DOHH2 (cell line): Measurements from ENCODE around the gene BTRC.

Experiments used
- EZH2phosphoT487 ChIP-seq: fragments of 200-600 bp; sonication (generic); IDR thresholded peaks from 2 replicates; pipeline ENCODE4 v1.6.1; 2017; ENCODE audit warnings: borderline replicate concordance, mild to moderate bottlenecking, antibody characterized with exemption, low read length, moderate library complexity, mixed read lengths
- TF ChIP-seq, protein P1 (sequence below): fragments of 200-600 bp; sonication (generic); IDR thresholded peaks from one replicate; pipeline ENCODE4 v1.5.1; 2014; ENCODE audit warnings: antibody characterized with exemption, mild to moderate bottlenecking, low read depth, low read length; ENCODE audit not compliant: poor library complexity, severe bottlenecking

DNA sequence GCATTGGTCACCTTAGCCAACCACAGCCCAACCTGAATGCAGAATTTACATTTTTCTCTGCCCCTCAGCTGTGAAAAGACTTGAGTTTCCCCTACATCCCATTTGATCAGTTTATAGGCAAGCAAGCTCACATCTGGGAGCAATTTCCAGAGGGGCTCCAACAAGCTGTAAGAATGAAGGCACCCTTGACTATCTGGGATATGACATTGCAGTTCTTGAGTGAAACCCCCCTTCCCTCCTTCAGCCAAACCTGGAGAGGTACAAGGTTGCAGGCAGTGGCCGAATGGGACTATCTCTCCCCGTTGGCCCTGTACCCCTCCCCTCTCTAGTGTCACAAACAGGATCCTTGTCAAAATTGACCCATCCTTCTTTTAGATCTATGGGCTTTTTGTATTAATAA lies 203.6 kb downstream of the BTRC start:
- TF ChIP-seq, protein P1, sequence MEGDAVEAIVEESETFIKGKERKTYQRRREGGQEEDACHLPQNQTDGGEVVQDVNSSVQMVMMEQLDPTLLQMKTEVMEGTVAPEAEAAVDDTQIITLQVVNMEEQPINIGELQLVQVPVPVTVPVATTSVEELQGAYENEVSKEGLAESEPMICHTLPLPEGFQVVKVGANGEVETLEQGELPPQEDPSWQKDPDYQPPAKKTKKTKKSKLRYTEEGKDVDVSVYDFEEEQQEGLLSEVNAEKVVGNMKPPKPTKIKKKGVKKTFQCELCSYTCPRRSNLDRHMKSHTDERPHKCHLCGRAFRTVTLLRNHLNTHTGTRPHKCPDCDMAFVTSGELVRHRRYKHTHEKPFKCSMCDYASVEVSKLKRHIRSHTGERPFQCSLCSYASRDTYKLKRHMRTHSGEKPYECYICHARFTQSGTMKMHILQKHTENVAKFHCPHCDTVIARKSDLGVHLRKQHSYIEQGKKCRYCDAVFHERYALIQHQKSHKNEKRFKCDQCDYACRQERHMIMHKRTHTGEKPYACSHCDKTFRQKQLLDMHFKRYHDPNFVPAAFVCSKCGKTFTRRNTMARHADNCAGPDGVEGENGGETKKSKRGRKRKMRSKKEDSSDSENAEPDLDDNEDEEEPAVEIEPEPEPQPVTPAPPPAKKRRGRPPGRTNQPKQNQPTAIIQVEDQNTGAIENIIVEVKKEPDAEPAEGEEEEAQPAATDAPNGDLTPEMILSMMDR = no peak
- TF ChIP-seq EZH2phosphoT487 = no peak
